Tibial artery (tissue), 4 donors: ENCODE measurements around the gene EIF2D.

ENCODE experiments used
- DNase-seq, 2 donors: peaks; one replicate each; pipeline ENCODE4 v3.0.0-alpha.2; 2019
- H3K27ac ChIP-seq, 2 donors: fragments of 200-600 bp; sonication (generic) in 1 of 2; 1 replicate in 1 of 2; 2 replicates in 1 of 2; pipeline ENCODE4 v1.5.1; 2018 to 2019; ENCODE audit warnings: mild to moderate bottlenecking in 1 of 2
- H3K27me3 ChIP-seq, 2 donors: fragments of 200-600 bp; sonication (generic) in 1 of 2; one replicate each; pipeline versions ENCODE4 v1.5.1 to v1.6.0; 2016 to 2019
- H3K36me3 ChIP-seq, 3 donors: fragments of 200-600 bp; sonication (generic) in 2 of 3; one replicate each; pipeline ENCODE4 v1.5.1; 2016 to 2019; ENCODE audit warnings: mild to moderate bottlenecking in 2 of 3
- H3K4me1 ChIP-seq, 4 donors: fragments of 200-600 bp; sonication (generic) in 2 of 4; 1 replicate in 3 of 4; 2 replicates in 1 of 4; pipeline ENCODE4 v1.5.1; 2016 to 2019
- H3K4me3 ChIP-seq, 2 donors: fragments of 200-600 bp; sonication (generic) in 1 of 2; 1 replicate in 1 of 2; 2 replicates in 1 of 2; pipeline ENCODE4 v1.5.1; 2018 to 2019; ENCODE audit warnings: mild to moderate bottlenecking in 2 of 2
- H3K9me3 ChIP-seq, 3 donors: fragments of 200-600 bp; sonication (generic) in 1 of 3; one replicate each; pipeline ENCODE4 v1.5.1; 2016 to 2019
- intact Hi-C: fragments of 100-400 bp; cut with DNase I; formaldehyde crosslinking; loops from one replicate; pipeline ENCODE4 v1.15.0; 2023; ENCODE audit warnings: low total_unique reads
- TF ChIP-seq, protein P1 (sequence below), 2 experiments: fragments of 200-600 bp in 1 of 2; fragments of 450-650 bp in 1 of 2; IDR thresholded peaks; one replicate each; pipeline ENCODE4 v1.5.1; 2017 to 2019; ENCODE audit warnings: antibody characterized with exemption in 2 of 2, mild to moderate bottlenecking in 1 of 2, moderate library complexity in 1 of 2

The EIF2D gene

DNA sequence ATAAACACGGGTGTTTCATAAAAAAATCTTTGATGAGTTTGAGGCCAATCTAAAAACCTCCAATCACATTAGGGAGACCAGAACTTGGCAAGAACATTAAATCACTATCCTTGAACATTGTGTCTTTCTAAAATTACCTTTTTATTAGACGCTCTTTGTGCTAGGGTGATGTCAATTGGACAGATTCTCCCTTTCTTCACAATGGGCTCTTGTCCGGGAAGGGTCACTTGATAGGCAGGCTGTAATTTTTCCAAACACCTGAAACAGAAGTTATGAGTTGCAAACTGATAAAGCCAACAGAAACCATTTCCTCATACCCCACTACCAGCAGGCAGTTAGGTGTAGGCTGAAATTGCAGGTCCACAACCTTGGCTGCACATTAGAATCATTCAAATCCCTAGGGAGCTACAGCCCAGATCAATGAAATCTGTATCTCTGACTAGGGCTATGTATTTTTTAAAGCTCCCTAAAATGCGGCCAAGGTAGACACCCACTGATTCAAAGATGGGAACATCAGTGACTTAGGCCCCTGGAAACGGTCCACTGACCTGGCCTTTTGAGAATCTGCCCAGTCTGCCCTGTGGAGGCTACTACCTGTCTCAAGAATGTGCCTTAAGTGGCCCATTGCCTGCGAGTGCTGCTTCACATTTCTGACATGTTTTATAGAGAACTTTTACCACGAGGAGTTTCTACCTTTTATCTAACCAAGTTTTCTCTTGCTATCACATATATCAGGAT is 16.5 kb downstream of the EIF2D start:
- no peaks in the 10 kb centered on the region for H3K27me3 ChIP-seq
- H3K9me3 ChIP-seq, result no peaks in the 10 kb centered on the region
- DNase-seq, result no peak
- intact Hi-C loops, result no loop called here
- TF ChIP-seq, protein P1, sequence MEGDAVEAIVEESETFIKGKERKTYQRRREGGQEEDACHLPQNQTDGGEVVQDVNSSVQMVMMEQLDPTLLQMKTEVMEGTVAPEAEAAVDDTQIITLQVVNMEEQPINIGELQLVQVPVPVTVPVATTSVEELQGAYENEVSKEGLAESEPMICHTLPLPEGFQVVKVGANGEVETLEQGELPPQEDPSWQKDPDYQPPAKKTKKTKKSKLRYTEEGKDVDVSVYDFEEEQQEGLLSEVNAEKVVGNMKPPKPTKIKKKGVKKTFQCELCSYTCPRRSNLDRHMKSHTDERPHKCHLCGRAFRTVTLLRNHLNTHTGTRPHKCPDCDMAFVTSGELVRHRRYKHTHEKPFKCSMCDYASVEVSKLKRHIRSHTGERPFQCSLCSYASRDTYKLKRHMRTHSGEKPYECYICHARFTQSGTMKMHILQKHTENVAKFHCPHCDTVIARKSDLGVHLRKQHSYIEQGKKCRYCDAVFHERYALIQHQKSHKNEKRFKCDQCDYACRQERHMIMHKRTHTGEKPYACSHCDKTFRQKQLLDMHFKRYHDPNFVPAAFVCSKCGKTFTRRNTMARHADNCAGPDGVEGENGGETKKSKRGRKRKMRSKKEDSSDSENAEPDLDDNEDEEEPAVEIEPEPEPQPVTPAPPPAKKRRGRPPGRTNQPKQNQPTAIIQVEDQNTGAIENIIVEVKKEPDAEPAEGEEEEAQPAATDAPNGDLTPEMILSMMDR (IDR thresholded peaks at IDR 0.05), result no peak
- no peak overlapping the region for H3K4me3 ChIP-seq
- peaks cover 78 to 100% (median 98%) of the 10 kb centered on the region in 3 donors for H3K36me3 ChIP-seq
- H3K4me1 ChIP-seq, result no peaks in the 10 kb centered on the region
- no peak overlapping the region for H3K27ac ChIP-seq

- H3K27ac ChIP-seq, result no peak overlapping the region
- TF ChIP-seq, protein P1 (IDR thresholded peaks at IDR 0.05), result no peak
- H3K4me3 ChIP-seq, result no peak overlapping the region
- peaks cover 62 to 98% (median 83%) of the 10 kb centered on the region in 3 donors for H3K36me3 ChIP-seq
- DNase-seq, result no peak
- H3K4me1 ChIP-seq, result peaks cover 0 to 5% (median 0%) of the 10 kb centered on the region in 4 donors
- H3K27me3 ChIP-seq, result no peaks in the 10 kb centered on the region
- no peaks in the 10 kb centered on the region for H3K9me3 ChIP-seq
- intact Hi-C loops, result no loop called here
These were observed 18.8 kb downstream of the EIF2D start for GRCh38 chr1:206593351-206593925.

DNA sequence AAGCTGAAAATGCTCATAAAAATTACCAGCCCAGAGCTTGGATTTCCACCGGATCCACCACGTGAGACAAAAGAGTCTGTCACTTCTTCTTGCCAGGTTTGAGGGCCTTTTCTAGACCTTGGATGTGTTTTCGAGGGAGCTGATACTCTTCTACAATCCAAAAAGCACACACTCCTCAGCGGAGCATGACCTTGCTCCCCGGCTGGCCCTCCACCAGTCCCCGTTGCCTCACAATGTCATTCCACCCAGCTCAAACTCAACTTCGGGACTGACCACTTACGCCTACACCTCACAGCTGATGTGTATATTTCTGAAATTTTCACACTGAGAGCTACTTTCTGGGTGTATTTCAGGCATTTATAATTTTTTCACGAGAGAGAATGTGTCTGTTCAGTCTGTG is 20.6 kb downstream of the EIF2D start:
- H3K36me3 ChIP-seq, result peaks cover 59 to 98% (median 79%) of the 10 kb centered on the region in 3 donors
- intact Hi-C loops, result no loop called here
- no peak for DNase-seq
- no peaks in the 10 kb centered on the region for H3K9me3 ChIP-seq
- H3K27ac ChIP-seq, result no peak overlapping the region
- TF ChIP-seq, protein P1 (IDR thresholded peaks at IDR 0.05), result no peak
- no peak overlapping the region for H3K4me3 ChIP-seq
- H3K4me1 ChIP-seq, result peaks cover 0 to 8% (median 2%) of the 10 kb centered on the region in 4 donors
- H3K27me3 ChIP-seq, result no peaks in the 10 kb centered on the region

GRCh38 chr1:206591226-206591625 is 21.0 kb downstream of the EIF2D start:
- intact Hi-C loops, result no loop called here
- H3K4me3 ChIP-seq, result no peak overlapping the region
- no peak for DNase-seq
- H3K27me3 ChIP-seq, result no peaks in the 10 kb centered on the region
- peaks cover 58 to 98% (median 79%) of the 10 kb centered on the region in 3 donors for H3K36me3 ChIP-seq
- TF ChIP-seq, protein P1 (IDR thresholded peaks at IDR 0.05), result no peak
- H3K4me1 ChIP-seq, result peaks cover 0 to 8% (median 2%) of the 10 kb centered on the region in 4 donors
- H3K9me3 ChIP-seq, result no peaks in the 10 kb centered on the region
- no peak overlapping the region for H3K27ac ChIP-seq

DNA sequence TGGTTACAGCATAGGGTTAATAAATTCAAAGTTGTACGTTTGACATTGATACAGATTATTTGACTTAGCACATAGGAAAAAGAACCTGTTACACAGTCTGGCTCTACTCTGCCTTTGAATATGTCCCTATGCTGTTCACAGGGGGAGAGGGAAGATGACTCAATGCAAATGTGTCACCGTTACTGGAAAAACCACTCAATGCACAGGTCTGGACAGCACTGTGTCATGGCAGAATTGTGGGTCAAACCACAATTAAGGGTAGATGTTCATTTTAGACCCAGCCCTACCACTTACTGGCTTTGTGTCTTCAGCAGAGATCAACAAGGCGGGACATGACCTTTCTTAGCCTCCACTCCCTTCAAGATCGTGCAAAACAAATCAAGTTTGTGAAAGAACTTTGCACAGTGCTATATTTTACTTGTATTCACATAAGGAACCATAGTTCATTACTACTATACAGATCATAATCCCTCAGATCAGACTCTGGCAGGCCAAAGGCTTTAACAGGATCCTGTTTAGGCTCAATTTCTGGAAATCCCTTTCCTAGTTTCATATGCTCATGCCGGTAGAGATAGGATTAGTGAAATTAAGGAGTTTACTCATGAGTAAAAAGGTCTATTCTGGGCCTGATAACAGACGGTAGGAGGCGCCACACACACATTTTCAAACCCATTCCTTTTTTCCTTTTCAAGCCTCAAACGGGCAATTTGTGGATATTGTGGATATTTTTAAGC is 22.1 kb downstream of the EIF2D start:
- TF ChIP-seq, protein P1 (IDR thresholded peaks at IDR 0.05), result peak in 1 of 2 experiments; percentile 10
- Histone ChIP-seq H3K4me3 (no peak overlapping the region), H3K4me1 (peaks cover 0 to 8% (median 2%) of the 10 kb centered on the region in 4 donors), H3K27ac (no peak overlapping the region), H3K36me3 (peaks cover 47 to 98% (median 78%) of the 10 kb centered on the region in 3 donors), H3K9me3 (no peaks in the 10 kb centered on the region), H3K27me3 (no peaks in the 10 kb centered on the region)
- intact Hi-C loops, result no loop called here
- DNase-seq, result no peak
